ENCODE measurements around the gene IRGM.
"Not testable (repeated sequence)": the region's sequence is repeated elsewhere in the genome, so short reads cannot be mapped to it uniquely, and the experiment has no call there.

The IRGM gene, protein sequence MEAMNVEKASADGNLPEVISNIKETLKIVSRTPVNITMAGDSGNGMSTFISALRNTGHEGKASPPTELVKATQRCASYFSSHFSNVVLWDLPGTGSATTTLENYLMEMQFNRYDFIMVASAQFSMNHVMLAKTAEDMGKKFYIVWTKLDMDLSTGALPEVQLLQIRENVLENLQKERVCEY

DNA sequence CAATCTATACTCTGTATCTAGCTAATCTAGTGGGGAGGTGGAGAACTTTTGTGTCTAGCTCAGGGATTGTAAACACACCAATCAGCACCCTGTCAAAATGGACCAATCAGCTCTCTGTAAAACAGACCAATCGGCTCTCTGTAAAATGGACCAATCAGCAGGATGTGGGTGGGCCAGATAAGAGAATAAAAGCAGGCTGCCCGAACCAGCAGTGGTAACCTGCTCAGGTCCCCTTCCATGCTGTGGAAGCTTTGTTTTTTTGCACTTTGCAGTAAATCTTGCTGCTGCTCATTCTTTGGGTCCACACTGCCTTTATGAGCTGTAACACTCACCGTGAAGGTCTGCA lies at the start of gene IRGM:
Gene IRGM, plus strand, starts transcription at position 214 of the 346 bp plus-strand sequence. CDS start 1,603 bp downstream, outside the sequence.
- not testable (repeated sequence) for DNase-seq

DNA sequence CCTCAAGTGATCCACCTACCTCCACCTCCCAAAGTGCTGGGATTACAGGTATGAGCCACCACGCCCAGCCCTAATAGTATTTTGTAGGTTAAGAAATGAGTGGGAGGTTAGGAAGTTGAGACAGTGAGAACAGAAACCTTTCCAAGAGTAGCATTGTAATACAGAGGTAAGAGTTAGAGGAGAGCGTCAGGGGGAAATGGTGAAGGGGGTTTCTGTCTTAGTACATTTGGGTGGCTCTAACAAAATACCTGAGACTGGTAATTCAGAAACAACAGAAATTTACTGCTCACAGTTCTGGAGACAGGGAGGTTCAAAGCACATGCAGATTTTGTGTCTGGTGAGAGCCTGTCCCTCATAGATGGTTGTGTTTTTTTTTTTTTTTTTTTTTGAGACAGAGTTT lies 48.9 kb upstream of the IRGM start:
- no peak for DNase-seq

DNA sequence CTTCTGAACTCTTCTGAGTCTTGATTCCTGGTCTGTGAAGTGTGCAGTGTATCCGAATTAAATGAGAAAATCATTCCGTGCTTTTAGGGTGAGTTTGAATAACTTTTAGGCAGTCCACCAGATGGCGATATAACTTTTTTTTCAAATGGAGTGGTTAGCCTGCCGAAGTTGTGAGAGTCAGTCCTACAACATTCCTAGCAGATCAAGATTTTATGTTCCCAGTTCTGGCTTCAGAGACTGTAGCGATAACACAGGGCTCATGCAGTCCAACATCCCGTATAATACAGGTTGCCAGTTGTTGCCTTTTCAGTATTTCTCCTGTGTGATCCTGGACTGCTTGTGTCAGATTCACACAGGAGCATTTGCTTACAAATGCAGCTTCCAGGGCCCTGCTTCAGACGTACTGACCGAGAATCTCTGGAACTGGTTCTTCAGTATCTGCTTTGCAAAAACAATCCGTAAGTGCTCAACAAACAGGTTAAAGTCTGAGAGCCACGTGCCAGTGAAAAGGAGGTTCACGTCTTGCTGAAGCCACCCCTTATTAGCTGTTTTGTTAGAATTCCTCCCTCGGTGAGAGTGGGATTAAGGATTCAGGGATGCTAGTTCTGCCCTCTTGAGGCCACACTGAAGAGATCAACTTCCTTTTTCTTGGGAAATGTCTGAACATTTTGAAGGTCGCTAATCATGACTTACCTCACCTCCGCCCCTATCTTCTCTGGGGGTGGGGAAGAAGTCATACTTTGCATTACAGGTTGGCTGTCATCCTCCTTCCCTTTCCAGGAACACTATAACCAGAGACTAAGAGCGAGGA lies 45.0 kb upstream of the IRGM start:
- DNase-seq = peak; percentile 76

DNA sequence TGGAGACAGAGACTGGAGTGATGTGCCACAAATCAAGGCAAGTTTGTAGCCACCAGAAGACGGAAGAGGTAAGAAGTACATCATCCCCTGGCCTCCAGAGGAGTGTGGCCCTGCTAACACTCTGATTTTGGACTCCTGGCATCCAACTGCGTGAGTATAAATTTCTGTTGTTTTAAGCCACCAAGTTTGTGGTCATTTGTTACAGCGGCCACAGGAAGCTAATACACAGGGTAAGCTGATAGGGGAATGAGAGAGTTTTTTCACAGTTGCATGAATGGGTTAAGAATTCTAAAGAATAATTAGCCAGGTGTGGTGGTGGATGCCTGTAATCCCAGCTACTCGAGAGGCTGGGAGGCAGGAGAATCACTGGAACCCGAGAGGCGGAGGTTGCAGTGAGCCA lies 41.9 kb upstream of the IRGM start:
- DNase-seq = no peak

DNA sequence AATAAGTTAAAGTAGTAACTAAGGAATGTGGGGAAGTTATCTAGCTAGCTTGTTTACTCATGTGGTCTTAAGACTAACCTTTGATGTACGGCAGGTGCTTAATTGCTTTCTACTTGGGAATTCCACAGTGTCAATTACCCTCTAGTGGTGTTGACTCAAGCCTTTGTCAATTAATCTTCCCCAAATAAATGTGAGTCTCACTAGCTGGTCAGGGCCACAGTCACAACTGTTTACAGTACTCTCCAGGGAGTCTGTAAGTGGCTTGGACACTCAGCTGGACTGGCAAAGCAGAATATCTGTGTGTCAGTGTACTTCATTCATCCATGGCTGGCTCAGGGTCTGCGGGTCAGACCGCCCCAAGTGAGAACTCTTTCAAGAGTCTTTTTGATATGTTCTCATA lies 37.0 kb upstream of the IRGM start:
- no peak for DNase-seq

DNA sequence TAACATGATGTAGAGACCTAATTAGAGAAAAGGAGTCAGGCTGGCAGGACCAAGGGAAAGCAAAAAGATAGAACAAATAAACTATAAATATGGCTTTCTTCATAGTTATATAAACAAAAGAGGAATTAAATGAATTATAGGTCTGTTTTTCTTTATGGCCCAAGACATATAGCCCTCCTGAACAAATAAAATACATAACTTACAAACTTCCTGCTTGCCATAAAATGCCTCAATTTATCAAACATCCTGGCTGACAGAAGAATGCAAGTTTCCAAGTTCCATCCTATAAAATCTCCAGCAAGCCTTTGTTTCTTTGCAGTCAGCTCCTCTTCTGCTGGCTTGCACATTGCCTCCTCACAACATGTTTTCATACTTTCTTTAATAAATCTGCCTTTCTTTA lies 31.3 kb upstream of the IRGM start:
- no peak for DNase-seq

DNA sequence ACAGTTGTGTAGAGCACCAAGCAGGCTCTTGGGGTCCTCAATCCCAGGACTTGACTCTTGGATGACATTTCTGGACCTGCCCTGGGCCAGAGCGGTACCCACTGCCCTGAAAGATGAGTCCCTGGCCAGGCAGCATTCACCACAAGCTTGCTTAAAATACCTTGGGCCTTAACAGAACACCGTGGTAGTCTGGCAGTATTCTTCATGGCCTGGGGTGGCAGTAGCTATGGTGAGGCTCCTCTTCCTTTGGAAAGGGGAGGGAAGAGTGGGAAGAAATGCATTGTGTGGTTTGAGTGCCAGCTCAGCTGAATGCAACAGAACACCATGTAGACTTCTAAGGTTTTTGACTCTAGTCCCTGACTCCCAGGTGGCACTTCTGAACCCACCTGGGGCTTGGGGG lies 29.4 kb upstream of the IRGM start:
- no peak for DNase-seq

DNA sequence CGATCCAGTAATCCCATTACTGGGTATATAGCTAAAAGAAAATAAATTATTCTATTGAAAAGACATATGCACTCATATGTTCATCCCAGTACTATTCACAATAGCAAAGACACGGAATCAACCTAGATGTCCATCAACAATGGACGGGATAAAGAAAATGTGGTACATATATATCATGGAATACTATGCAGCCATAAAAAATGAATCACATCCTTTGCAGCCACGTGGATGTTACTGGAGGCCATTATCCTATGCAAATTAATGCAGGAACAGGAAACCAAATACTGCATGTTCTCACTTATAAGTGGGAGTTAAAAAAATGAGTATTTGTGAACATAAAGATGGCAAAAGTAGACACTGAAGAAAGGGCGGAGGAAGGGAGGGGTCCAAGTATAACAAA lies 16.6 kb upstream of the IRGM start:
- DNase-seq = no peak

DNA sequence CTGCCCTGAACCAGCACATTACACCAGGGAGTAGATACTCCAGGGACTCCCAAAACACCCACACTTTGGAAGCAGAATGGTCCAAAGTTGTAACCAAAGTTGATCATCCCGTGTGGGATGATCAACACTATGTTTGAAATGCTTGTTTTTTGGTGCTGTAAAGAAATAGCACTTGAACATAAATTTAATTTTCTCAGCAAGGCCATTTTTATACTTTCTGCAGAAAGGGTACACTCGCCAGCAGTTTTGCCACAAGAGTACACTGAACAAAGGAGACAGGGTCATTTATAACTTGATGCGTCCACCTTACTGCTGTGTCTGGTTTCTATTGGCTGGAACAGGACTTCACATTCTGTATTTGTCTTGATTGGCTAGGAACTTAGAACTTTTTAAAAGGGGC lies 14.5 kb upstream of the IRGM start:
- not testable (repeated sequence) for DNase-seq

DNA sequence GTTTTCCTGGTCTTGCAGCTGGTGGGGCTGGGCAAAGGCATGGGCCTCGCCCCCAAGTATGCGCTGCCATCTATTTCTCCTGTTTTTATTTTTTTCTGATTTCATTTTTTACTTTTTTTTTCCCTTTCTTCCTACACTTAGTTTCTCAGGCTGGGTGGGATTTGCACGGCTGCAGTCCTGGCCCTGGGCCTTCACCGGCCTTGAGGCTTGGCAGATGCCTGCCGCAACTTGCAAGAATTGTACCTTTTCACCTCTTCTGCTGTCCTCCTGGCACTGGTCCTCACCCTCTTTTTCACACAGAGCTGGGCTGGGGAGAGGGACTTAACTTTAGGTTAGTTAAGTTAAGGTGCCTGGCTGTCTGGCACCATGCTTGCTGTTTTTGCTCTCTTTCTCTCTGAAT lies 10.3 kb upstream of the IRGM start:
- no peak for DNase-seq

DNA sequence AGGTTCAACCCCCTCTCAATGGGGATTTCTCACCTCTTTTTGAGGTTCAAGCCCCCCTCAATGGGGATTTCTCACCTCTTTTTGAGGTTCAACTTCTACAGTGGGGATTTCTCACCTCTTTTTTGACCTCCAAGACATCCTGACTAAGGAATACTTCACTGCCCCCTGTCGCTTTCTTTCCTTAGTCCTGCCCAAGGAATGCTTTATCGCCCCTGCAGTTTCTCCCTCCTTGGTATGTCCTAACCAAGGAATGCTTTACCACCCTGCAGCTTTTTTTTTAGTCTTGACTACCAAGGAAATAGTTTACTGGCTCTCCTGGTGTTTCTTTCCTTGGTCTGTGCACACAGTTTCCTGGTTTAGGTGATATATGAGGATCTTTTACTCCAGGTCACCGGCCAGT lies 9.6 kb upstream of the IRGM start:
- DNase-seq = no peak

DNA sequence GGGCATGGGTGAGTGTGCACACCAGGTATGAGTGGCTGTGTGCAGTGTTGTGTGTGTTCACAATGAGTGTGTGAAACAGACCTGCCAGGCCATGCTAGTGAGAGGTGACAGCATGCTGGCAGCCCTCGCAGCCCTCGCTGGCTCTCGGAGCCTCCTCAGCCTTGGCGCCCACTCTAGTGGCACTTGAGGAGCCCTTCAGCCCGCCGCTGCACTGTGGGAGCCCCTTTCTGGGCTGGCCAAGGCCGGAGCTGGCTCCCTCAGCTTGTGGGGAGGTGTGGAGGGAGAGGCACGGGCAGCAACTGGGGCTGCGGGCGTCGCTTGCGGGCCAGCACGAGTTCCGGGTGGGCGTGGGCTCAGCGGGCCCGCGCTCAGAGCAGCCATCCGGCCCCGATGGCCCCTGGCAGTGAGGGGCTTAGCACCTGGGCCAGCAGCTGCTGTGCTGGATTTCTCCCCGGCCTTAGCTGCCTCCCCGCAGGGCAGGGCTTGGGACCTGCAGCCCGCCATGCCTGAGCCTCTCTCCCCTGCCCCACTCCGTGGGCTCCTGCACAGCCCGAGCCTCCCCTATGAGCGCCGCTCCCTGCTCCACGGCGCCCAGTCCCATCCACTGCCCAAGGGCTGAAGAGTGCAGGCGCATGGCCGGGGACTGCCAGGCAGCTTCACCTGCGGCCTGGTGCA lies 999 bp upstream of the IRGM start:
- DNase-seq = not testable (repeated sequence)

DNA sequence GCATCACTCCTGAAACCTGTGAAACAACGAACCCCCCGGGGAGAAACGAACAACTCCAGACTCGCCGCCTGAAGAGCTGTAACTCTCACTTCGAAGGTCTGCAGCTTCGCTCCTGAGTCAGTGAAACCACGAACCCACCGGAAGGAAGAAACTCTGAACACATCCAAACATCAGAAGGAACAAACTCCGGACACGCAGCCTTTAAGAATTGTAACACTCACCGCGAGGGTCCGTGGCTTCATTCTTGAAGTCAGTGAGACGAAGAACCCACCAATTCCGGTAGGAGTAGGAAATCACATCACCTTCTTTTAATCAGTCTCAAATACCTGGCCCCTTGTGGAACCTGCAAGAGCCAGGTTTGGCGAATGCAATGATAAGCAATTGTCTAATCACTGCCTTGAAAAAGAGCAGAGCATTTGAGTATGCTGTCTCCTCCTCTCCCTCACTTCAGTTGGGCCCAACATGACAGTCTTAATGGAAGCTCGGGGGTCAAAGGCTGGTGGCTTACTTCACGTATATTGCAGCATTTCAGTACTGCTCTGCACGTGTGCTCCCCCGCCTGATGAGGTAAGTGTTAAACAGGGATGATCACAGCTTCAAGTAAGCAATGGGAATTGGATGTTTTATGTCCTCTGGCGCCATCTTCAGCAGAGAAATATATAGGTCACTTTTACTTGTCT lies 473 bp downstream of the IRGM start:
- peak; percentile 83 for DNase-seq

DNA sequence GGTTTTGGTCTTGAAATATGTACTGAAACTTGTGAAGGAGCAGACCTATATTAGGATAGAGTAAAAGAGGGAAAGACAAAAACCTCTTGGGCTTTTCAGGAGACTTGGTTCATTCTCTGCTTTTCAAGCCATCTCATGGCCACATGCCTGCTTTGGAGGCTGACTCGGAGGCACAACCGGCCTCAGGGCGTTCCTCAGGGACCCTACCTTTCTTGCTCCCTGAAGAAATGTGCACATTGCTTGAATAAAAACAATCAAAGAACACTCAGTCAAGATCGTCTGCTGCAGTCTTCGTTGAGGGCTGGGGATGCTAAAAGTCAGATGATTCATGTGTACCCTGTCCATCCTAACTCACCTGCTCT lies 994 bp downstream of the IRGM start:
- DNase-seq = no peak

DNA sequence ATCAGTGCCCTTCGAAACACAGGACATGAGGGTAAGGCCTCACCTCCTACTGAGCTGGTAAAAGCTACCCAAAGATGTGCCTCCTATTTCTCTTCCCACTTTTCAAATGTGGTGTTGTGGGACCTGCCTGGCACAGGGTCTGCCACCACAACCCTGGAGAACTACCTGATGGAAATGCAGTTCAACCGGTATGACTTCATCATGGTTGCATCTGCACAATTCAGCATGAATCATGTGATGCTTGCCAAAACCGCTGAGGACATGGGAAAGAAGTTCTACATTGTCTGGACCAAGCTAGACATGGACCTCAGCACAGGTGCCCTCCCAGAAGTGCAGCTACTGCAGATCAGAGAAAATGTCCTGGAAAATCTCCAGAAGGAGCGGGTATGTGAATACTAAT lies 1.9 kb downstream of the IRGM start:
- no peak for DNase-seq

DNA sequence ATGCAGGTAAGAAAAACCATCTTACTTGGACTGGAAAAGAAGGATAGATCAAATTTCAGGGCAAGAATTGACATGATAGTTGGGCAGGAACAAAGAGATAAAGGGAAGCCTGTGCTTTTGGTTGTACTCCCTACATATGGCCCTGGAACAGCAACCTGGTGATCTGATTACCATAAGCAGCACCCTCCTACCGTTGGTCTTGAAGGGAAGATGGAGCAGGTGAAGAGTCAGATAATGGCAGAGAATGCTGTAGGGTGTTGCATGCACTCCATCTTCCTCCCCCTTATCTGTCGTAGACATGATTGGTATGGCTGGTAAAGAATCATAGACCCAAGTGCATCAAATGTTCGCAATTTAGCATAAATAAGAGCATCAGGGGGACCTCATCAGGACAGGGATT lies 4.7 kb downstream of the IRGM start:
- DNase-seq = no peak

DNA sequence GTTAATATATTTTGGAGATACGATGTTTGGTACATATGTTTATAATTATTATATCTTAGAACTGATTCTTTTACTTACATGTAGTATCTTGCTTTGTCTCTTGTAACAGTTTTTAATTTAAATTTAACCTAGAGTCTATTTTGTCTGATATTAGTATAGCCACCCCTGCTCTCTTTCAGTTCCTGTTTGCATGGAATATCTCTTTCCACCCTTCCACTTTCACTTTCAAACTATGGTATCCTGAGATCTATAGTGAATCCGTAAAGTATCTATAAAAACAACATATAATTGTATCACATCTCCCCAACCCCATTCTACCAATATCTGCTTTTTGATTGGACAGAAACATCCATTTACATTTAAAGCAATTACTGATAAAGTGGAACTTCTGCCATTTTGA lies 7.2 kb downstream of the IRGM start:
- no peak for DNase-seq

DNA sequence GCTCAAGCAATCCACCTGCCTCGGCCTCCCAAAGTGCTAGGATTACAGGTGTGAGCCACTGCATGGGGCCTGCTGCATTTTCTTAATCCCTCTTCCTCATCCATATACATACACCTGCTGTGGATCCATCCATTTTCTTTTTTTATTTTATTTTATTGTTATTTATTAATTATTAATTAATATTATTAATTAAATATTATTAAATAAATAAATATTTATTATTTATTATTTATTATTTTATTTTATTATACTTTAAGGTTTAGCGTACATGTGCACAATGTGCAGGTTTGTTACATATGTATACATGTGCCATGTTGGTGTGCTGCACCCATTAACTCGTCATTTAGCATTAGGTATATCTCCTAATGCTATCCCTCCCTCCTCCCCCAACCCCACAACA lies 10.4 kb downstream of the IRGM start:
- DNase-seq = not testable (repeated sequence)

DNA sequence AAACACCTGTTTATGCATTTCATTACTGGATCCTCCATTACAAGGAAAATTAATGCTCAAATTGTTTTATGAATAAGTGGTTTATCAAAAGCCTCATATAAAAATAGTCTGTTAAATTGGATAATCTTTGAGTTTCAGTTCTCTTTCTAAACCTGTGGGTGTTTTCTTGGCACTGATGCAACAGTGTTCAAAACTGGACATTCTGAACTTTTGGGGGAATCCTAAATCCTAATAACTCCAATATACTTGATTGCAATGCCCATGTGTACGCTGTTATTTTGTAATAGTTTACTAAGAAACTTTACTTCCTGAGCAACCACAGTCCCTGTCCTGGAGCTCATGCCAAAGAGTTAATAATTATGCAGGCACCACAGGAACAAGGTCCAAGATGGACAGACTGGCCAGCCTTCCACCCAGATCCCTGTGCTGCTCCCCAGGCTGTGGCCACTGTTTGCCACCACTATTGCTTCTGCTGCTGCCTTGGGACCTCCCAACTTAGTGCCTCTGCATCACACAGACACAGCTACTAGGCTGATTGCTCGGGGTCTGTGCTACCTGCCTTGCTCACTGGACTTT lies 14.0 kb downstream of the IRGM start:
- no peak for DNase-seq

DNA sequence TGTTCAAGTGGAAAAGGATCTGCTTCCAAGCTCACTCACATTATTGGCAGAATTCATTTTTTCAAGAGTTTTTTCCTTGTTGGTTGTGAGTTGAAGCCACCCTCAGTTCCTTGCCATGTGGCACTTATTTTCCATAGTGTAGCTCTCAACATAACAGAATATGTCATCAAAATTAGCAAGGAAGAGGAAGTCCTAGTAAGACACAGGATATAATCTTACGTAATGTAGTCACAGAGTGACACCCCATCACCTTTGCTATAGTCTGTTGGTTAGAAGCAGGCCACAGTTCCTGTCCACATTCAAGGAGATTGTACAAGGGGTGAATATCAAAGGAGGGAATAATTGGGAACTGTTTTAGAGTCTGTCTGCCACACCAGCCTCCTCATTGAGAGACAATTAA lies 15.7 kb downstream of the IRGM start:
- DNase-seq = no peak

DNA sequence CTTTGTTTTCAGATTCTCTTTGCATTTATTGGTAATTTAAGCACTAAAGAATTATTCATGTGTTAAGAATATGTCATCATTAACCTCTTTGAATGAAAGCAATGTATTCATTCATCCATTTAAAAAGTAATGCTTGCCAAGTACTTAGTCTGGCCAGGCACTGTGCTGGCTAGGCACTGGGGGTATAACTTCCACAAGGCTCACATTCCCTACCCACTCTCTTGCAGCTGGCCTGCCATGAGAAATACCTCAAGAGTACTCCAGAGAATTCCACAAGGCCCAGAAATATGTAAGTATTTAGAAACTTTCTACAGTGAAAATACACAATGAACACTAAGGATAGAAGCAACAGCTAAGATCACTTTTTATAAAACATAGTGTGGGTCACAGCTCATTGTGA lies 33.0 kb downstream of the IRGM start:
- DNase-seq = no peak

DNA sequence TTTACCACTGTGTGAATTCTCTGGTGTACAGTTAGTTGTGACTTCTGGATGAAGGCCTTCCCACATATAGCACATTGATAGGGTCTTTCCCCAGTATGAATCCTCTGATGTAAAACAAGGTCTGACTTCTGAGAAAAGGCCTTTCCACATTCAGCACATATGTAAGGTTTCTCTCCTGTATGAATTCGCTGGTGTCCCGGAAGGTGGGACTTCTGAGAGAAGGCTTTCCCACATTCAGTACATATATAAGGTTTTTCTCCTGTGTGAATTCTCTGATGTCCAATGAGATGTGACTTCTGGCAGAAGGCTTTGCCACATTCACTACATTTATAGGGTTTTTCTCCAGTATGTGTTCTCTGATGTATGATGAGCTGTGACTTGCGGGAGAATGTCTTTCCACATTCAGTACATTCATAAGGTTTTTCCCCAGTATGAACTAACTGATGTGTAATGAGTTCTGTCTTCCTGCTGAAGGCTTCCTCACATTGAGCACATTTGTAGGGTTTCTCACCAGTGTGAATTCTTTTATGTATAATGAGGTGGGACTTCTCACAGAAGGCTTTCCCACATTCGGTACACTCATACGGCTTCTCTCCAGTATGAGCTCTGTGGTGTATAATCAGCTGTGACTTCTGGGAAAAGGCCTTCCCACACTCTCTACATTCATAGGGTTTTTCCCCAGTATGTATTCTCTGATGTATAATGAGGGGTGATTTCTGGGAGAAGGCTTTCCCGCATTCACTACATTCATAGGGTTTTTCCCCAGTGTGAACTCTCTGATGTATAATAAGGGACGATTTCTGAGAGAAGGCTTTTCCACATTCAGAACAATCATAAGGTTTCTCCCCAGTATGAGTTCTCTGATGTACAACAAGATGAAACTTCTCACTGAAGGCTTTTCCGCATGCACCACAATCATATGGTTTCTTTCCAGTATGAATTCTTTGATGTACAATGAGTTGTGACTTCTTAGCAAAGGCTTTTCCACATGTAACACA lies 49.4 kb downstream of the IRGM start:
- DNase-seq = no peak
